B cell (primary cell): ENCODE measurements around the gene LMO7. TPM values are rescaled to one million over a fixed set of nuclear protein-coding genes. Genes with fewer than 3 reads are reported as not detected.
A peak's percentile ranks its signal among the peaks of the same experiment; 100 is the strongest.

Experiments
- ATAC-seq: fragments of 200-7000 bp; cut with Tn5 transposase; one replicate; pipeline ENCODE4 v1.10.0; 2021; ENCODE audit warnings: low read depth, mild to moderate bottlenecking, moderate number of reproducible peaks, moderate library complexity
- CTCF ChIA-PET: fragments of 350-600 bp; sonication (Branson Sonifier 250); formaldehyde crosslinking; loops from one replicate; lab custom pipeline; 2021; ENCODE audit warnings: antibody characterized with exemption, inconsistent platforms; lab: Charles Lee
- POLR2A ChIA-PET: fragments of 350-600 bp; sonication (Branson Sonifier 250); formaldehyde crosslinking; loops from one replicate; lab custom pipeline; 2021; ENCODE audit warnings: antibody characterized with exemption; lab: Charles Lee
- DNase-seq: peaks from one replicate; pipeline ENCODE4 v3.0.0; 2013
- H2AFZ ChIP-seq: 2 replicates; pipeline ENCODE4 v1.6.1; 2012; ENCODE audit warnings: mild to moderate bottlenecking, low read depth, low read length; ENCODE audit not compliant: insufficient read depth, poor library complexity, severe bottlenecking
- H3K27ac ChIP-seq, 2 donors: 1 replicate in 1 of 2; 2 replicates in 1 of 2; pipeline ENCODE4 v1.5.1; 2012 to 2013; ENCODE audit warnings: low read length in 2 of 2, mild to moderate bottlenecking in 2 of 2, moderate library complexity in 1 of 2
- H3K27me3 ChIP-seq, 4 experiments: fragments of 200-600 bp in 1 of 4; sonication (generic) in 1 of 4; replicated peaks in 1 of 4; 1 replicate in 2 of 4; 2 replicates in 2 of 4; pipeline versions ENCODE4 v1.6.1 to v1.7.0; 2013 to 2016; ENCODE audit warnings: low read length in 3 of 4, mild to moderate bottlenecking in 2 of 4, mixed read lengths in 1 of 4, moderate library complexity in 1 of 4; ENCODE audit not compliant: insufficient read depth in 4 of 4, control insufficient read depth in 3 of 4; ENCODE audit errors: control extremely low read depth in 1 of 4
- H3K36me3 ChIP-seq, 2 experiments: replicated peaks in 1 of 2; 1 replicate in 1 of 2; 2 replicates in 1 of 2; pipeline versions ENCODE4 v1.6.1 to v1.7.1; 2013; ENCODE audit warnings: low read length in 1 of 2; ENCODE audit not compliant: insufficient read depth in 2 of 2, control insufficient read depth in 1 of 2; ENCODE audit errors: control extremely low read depth in 1 of 2, extremely low read depth in 1 of 2
- H3K4me1 ChIP-seq, 2 donors: fragments of 200-600 bp in 1 of 2; sonication (generic) in 1 of 2; 1 replicate in 1 of 2; 2 replicates in 1 of 2; pipeline versions ENCODE4 v1.5.1 to v1.6.1; 2013 to 2017; ENCODE audit warnings: low read length in 2 of 2; ENCODE audit not compliant: control insufficient read depth in 2 of 2, insufficient read depth in 2 of 2
- H3K4me2 ChIP-seq: replicated peaks from 2 replicates; pipeline ENCODE3; 2012; ENCODE audit warnings: mild to moderate bottlenecking, low read depth, low read length; ENCODE audit not compliant: poor library complexity, severe bottlenecking
- H3K4me3 ChIP-seq, 5 experiments: fragments of 200-600 bp in 1 of 5; sonication (generic) in 1 of 5; 1 replicate in 3 of 5; 2 replicates in 2 of 5; pipeline versions ENCODE4 v1.5.1 to v1.7.0; 2011 to 2016; ENCODE audit warnings: low read length in 4 of 5, mild to moderate bottlenecking in 4 of 5, low read depth in 2 of 5, control low read depth in 1 of 5, moderate library complexity in 1 of 5; ENCODE audit not compliant: insufficient read depth in 1 of 5; ENCODE audit errors: control extremely low read depth in 1 of 5, extremely low read depth in 1 of 5
- H3K79me2 ChIP-seq: fragments of 200-600 bp; sonication (generic); one replicate; pipeline ENCODE4 v1.6.0; 2016; ENCODE audit warnings: low read length; ENCODE audit not compliant: control insufficient read depth, insufficient read depth
- H3K9ac ChIP-seq: fragments of 200-600 bp; sonication (generic); 2 replicates; pipeline ENCODE4 v1.6.1; 2017; ENCODE audit warnings: mild to moderate bottlenecking, low read length, moderate library complexity
- H3K9me3 ChIP-seq, 3 donors: one replicate each; pipeline versions ENCODE4 v1.6.1 to v1.7.1; 2013; ENCODE audit warnings: low read length in 2 of 3; ENCODE audit not compliant: control insufficient read depth in 2 of 3, insufficient read depth in 1 of 3; ENCODE audit errors: control extremely low read depth in 1 of 3
- H4K20me1 ChIP-seq: 2 replicates; pipeline ENCODE4 v1.6.0; 2012; ENCODE audit warnings: mild to moderate bottlenecking, low read length; ENCODE audit not compliant: insufficient read depth, control insufficient read depth, poor library complexity, severe bottlenecking
- H3K27ac Mint-ChIP-seq: one replicate; pipeline ENCODE4 v1.8.0; 2021; ENCODE audit warnings: mixed read lengths
- H3K27me3 Mint-ChIP-seq: one replicate; pipeline ENCODE4 v1.8.0; 2021; ENCODE audit warnings: mixed read lengths
- H3K4me1 Mint-ChIP-seq: one replicate; pipeline ENCODE4 v1.8.0; 2021; ENCODE audit warnings: mixed read lengths
- H3K4me3 Mint-ChIP-seq: one replicate; pipeline ENCODE4 v1.8.0; 2021; ENCODE audit warnings: mixed read lengths
- H3K9me3 Mint-ChIP-seq: one replicate; pipeline ENCODE4 v1.8.0; 2022; ENCODE audit warnings: mixed read lengths; ENCODE audit not compliant: insufficient read depth
- CTCF ChIP-seq: fragments of 200-600 bp; IDR thresholded peaks from one replicate; pipeline ENCODE4 v1.8.0; 2022; ENCODE audit warnings: antibody characterized with exemption, mild to moderate bottlenecking
- EZH2 ChIP-seq: IDR thresholded peaks from 2 replicates; pipeline ENCODE4 v1.6.1; 2012; ENCODE audit warnings: borderline replicate concordance, low read depth, mild to moderate bottlenecking, moderate library complexity, low read length; ENCODE audit not compliant: insufficient read depth, poor library complexity, severe bottlenecking
- WGBS: methylation state at CpG from one replicate; pipeline ENCODE4 v1.1.5; 2013; ENCODE audit warnings: missing lambda C conversion rate; ENCODE audit not compliant: insufficient coverage; 5-methylcytosine and 5-hydroxymethylcytosine counted together
- intact Hi-C: fragments of 100-400 bp; cut with micrococcal nuclease; formaldehyde crosslinking; loops from one replicate; pipeline ENCODE4 v1.10.0; 2022
- polyA plus RNA-seq: library from polyadenylated mRNA; depleted of rRNA; stranded (reverse); fragments of >200 nt; gene quantifications from 2 replicates; pipeline ENCODE4 v1.2.3, GENCODE V29; 2012
- total RNA-seq, 2 donors: library from RNA; stranded (reverse); fragments of 120-200 nt in 1 of 2; gene quantifications; 1 replicate in 1 of 2; 2 replicates in 1 of 2; pipeline versions ENCODE4 v1.2.3 to v1.2.4, GENCODE V29; 2013 to 2022

The LMO7 gene
- total and polyA plus RNA-seq, 2 donors (not counting 1 experiment from before 2014, with no cell fraction given) = 7.8 to 17.4 TPM

- Mint-ChIP-seq H3K27ac (no peak overlapping the region), H3K4me3 (no peak overlapping the region), H3K9me3 (no peaks in the 10 kb centered on the region), H3K4me1 (peaks cover 4% of the 10 kb centered on the region), H3K27me3 (peaks cover 26% of the 10 kb centered on the region)
- DNase-seq (no peak), ATAC-seq (no peak)
- intact Hi-C loops = loop anchor here (10.0 kb wide), 1 partner anchor 182 kb away; no protein-coding TSS in a partner anchor
- Histone ChIP-seq H3K79me2 (no peaks in the 10 kb centered on the region), H3K9me3 (peaks cover 0 to 1% (median 0%) of the 10 kb centered on the region in 3 donors), H3K9ac (no peak overlapping the region), H3K27ac (no peak overlapping the region), H3K4me1 (peaks cover 0 to 3% of the 10 kb centered on the region in 2 donors), H4K20me1 (no peaks in the 10 kb centered on the region), H3K4me2 (no peak overlapping the region), H2AFZ (peak overlapping the region; percentile 3), H3K36me3 (no peaks in the 10 kb centered on the region), H3K4me3 (no peak overlapping the region), H3K27me3 (peaks cover 0 to 5% (median 3%) of the 10 kb centered on the region in 4 experiments)
- ChIA-PET CTCF (interaction anchor here (0.7 to 11.1 kb wide), 17 partner anchors 8 to 1103 kb away, joined by 3 to 292 read pairs (median 5); no protein-coding TSS in a partner anchor), POLR2A (no interaction called here)
- TF ChIP-seq EZH2 (no peak), CTCF (no peak)
- WGBS = 91% methylated on average over 3 of the region's 3 CpGs
Measured at GRCh38 chr13:75877071-75877470, 240.9 kb downstream of the LMO7 start.

GRCh38 chr13:75879656-75880055 is 243.5 kb downstream of the LMO7 start:
- Mint-ChIP-seq H3K9me3 (no peaks in the 10 kb centered on the region), H3K27me3 (peaks cover 24% of the 10 kb centered on the region), H3K27ac (no peak overlapping the region), H3K4me1 (peaks cover 4% of the 10 kb centered on the region), H3K4me3 (no peak overlapping the region)
- no peaks in the 10 kb centered on the region for H3K36me3 ChIP-seq
- peaks cover 0 to 1% (median 0%) of the 10 kb centered on the region in 3 donors for H3K9me3 ChIP-seq
- ChIA-PET CTCF (no interaction called here), POLR2A (no interaction called here)
- intact Hi-C loops = loop anchor here (10.0 kb wide), 1 partner anchor 185 kb away; no protein-coding TSS in a partner anchor
- no peaks in the 10 kb centered on the region for H4K20me1 ChIP-seq
- no peak overlapping the region for H3K4me3 ChIP-seq
- no peak overlapping the region for H3K9ac ChIP-seq
- no peaks in the 10 kb centered on the region for H3K79me2 ChIP-seq
- peaks cover 0 to 5% (median 3%) of the 10 kb centered on the region in 4 experiments for H3K27me3 ChIP-seq
- TF ChIP-seq EZH2 (no peak), CTCF (no peak)
- 100% methylated on average over 3 of the region's 4 CpGs for WGBS
- peaks cover 0 to 3% of the 10 kb centered on the region in 2 donors for H3K4me1 ChIP-seq
- no peak overlapping the region for H2AFZ ChIP-seq
- ATAC-seq (no peak), DNase-seq (no peak)
- H3K27ac ChIP-seq = no peak overlapping the region
- H3K4me2 ChIP-seq = no peak overlapping the region
